Esophagus squamous epithelium (tissue), 5 donors: Measurements from ENCODE around the gene RORC. TPM values are rescaled to one million over a fixed set of nuclear protein-coding genes. Genes with fewer than 3 reads are reported as not detected.

Experiments
- DNase-seq: peaks from one replicate; lab custom pipeline; 2025; lab: John Stamatoyannopoulos, UW
- H3K27ac ChIP-seq, 4 donors: fragments of 200-600 bp; sonication (generic); one replicate each; pipeline ENCODE4 v1.5.1; 2016 to 2019; ENCODE audit warnings: mild to moderate bottlenecking in 1 of 4
- H3K27me3 ChIP-seq, 4 donors: fragments of 200-600 bp; sonication (generic); 1 replicate in 3 of 4; 2 replicates in 1 of 4; pipeline versions ENCODE4 v1.5.1 to v1.6.0; 2017 to 2021; ENCODE audit warnings: antibody characterized with exemption in 1 of 4
- H3K36me3 ChIP-seq, 3 donors: fragments of 200-600 bp; sonication (generic); one replicate each; pipeline ENCODE4 v1.5.1; 2016 to 2019
- H3K4me1 ChIP-seq, 3 donors: fragments of 200-600 bp; sonication (generic); one replicate each; pipeline ENCODE4 v1.5.1; 2017 to 2019
- H3K4me3 ChIP-seq, 4 donors: fragments of 200-600 bp; sonication (generic); 1 replicate in 3 of 4; 2 replicates in 1 of 4; pipeline ENCODE4 v1.5.1; 2016 to 2019; ENCODE audit warnings: mild to moderate bottlenecking in 2 of 4, moderate library complexity in 1 of 4
- H3K9me3 ChIP-seq, 3 donors: fragments of 200-600 bp; sonication (generic); one replicate each; pipeline ENCODE4 v1.5.1; 2016 to 2019
- POLR2A ChIP-seq, 4 donors: fragments of 450-650 bp; IDR thresholded peaks; one replicate each; pipeline ENCODE4 v1.6.1; 2017; ENCODE audit warnings: antibody characterized with exemption in 4 of 4, mild to moderate bottlenecking in 4 of 4, moderate library complexity in 3 of 4
- WGBS, 2 donors: methylation state at CpG; one replicate each; pipeline ENCODE4 v1.1.5; 2018; 5-methylcytosine and 5-hydroxymethylcytosine counted together
- intact Hi-C: fragments of 100-400 bp; cut with DNase I; formaldehyde crosslinking; loops from one replicate; pipeline ENCODE4 v1.15.0; 2022
- total RNA-seq, 4 donors: library from RNA; depleted of rRNA; stranded (reverse); fragments of >200 nt; gene quantifications; one replicate each; pipeline ENCODE4 v1.1.0, GENCODE V29; 2016
- TF ChIP-seq, protein P1 (sequence below), 6 experiments: fragments of 450-650 bp in 4 of 6; fragments of 200-600 bp in 2 of 6; sonication (generic) in 2 of 6; IDR thresholded peaks; one replicate each; pipeline ENCODE4 v1.5.1; 2016 to 2019; ENCODE audit warnings: antibody characterized with exemption in 6 of 6, mild to moderate bottlenecking in 4 of 6, moderate library complexity in 4 of 6
- donor health status: DM: yes; HTN: yes; CAD: no.

RORC gene
- total RNA-seq, 4 donors from 2014 or later = 0.75 to 11.5 (median 5.3) TPM

- intact Hi-C loops = no loop called here
- Histone ChIP-seq H3K27me3 (peaks cover 0 to 41% (median 0%) of the 10 kb centered on the region in 4 donors), H3K9me3 (no peaks in the 10 kb centered on the region), H3K36me3 (no peaks in the 10 kb centered on the region), H3K4me1 (peaks cover 12 to 47% (median 21%) of the 10 kb centered on the region in 3 donors), H3K4me3 (peak overlapping the region; percentile 32 to 69 (median 51)), H3K27ac (peak overlapping the region in 3 of 4 donors; percentile 68 to 88 (median 76))
- TF ChIP-seq POLR2A (IDR thresholded peaks at IDR 0.05) = no peak
- TF ChIP-seq, protein P1, sequence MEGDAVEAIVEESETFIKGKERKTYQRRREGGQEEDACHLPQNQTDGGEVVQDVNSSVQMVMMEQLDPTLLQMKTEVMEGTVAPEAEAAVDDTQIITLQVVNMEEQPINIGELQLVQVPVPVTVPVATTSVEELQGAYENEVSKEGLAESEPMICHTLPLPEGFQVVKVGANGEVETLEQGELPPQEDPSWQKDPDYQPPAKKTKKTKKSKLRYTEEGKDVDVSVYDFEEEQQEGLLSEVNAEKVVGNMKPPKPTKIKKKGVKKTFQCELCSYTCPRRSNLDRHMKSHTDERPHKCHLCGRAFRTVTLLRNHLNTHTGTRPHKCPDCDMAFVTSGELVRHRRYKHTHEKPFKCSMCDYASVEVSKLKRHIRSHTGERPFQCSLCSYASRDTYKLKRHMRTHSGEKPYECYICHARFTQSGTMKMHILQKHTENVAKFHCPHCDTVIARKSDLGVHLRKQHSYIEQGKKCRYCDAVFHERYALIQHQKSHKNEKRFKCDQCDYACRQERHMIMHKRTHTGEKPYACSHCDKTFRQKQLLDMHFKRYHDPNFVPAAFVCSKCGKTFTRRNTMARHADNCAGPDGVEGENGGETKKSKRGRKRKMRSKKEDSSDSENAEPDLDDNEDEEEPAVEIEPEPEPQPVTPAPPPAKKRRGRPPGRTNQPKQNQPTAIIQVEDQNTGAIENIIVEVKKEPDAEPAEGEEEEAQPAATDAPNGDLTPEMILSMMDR (IDR thresholded peaks at IDR 0.05) = no peak
- no peak for DNase-seq
- 60% methylated on average over 4 of the region's 117 CpGs; no CpG with 5 or more reads in 1 of the 2 donors for WGBS, 2 donors
Observed at GRCh38 chr1:151838222-151839081, 6.8 kb upstream of the RORC start.

- Histone ChIP-seq H3K36me3 (no peaks in the 10 kb centered on the region), H3K27ac (peak overlapping the region in 3 of 4 donors; percentile 68 to 88 (median 76)), H3K4me1 (peaks cover 12 to 53% (median 21%) of the 10 kb centered on the region in 3 donors), H3K9me3 (no peaks in the 10 kb centered on the region), H3K27me3 (peaks cover 0 to 41% (median 0%) of the 10 kb centered on the region in 4 donors), H3K4me3 (peak overlapping the region; percentile 32 to 69 (median 51))
- intact Hi-C loops = no loop called here
- DNase-seq = no peak
- TF ChIP-seq, protein P1 (IDR thresholded peaks at IDR 0.05) = no peak
- TF ChIP-seq POLR2A (IDR thresholded peaks at IDR 0.05) = no peak
- WGBS, 2 donors = 46 to 65% methylated on average over 3 to 8 of the region's 26 CpGs
Observed at GRCh38 chr1:151837884-151838221, 6.3 kb upstream of the RORC start.

DNA sequence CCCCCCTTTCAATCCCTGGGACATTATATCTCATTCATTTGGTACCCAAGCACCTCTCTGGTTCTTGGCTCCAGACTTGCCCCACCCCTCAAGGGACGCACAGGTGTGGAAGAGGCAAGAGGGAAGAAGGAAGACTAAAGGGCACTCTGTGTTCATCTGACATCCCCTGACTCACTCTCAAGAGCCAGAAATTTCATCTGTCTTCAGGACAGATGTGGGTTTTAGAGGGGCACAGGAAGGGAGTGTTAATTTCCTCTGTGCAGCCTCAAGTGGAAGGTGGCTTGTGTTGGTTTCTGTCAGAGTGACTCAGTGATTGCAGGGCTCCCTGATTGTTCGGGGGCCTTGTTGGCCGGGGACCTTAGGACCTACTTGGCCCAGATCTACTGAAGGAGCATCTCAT lies 5.6 kb upstream of the RORC start:
- Histone ChIP-seq H3K27ac (peak overlapping the region in 3 of 4 donors; percentile 29 to 88 (median 68)), H3K27me3 (peaks cover 0 to 41% (median 0%) of the 10 kb centered on the region in 4 donors), H3K4me1 (peaks cover 17 to 59% (median 26%) of the 10 kb centered on the region in 3 donors), H3K36me3 (no peaks in the 10 kb centered on the region), H3K9me3 (no peaks in the 10 kb centered on the region), H3K4me3 (no peak overlapping the region)
- 40% methylated on average over 1 of the region's 3 CpGs; no CpG with 5 or more reads in 1 of the 2 donors for WGBS, 2 donors
- intact Hi-C loops = no loop called here
- TF ChIP-seq POLR2A (IDR thresholded peaks at IDR 0.05) = no peak
- TF ChIP-seq, protein P1 (IDR thresholded peaks at IDR 0.05) = no peak
- no peak for DNase-seq

DNA sequence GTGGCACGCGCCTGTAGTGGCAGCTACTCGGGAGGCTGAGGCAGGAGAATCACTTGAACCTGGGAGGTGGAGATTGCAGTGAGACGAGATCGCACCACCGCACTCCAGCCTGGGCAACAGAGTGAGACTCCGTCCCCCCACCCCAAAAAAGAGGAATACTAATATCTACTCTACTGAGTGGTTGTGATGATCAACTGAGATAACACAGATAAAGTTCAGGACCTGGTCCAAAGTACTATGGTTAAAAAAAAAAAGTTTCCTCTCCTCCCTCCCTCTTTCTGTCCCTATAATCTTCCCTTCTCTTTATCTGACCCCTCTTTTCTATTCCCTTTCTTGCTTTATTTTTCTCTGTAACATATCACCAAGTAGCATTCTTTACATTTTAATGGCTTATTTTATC lies 4.0 kb upstream of the RORC start:
- H3K4me1 ChIP-seq = peaks cover 23 to 72% (median 34%) of the 10 kb centered on the region in 3 donors
- 93 to 100% methylated on average over 4 to 7 of the region's 7 CpGs for WGBS, 2 donors

More for the DNA sequence above, 4.0 kb upstream of the RORC start:
- peaks cover 0 to 40% (median 0%) of the 10 kb centered on the region in 4 donors for H3K27me3 ChIP-seq
- no peak for DNase-seq
- intact Hi-C loops = no loop called here
- no peaks in the 10 kb centered on the region for H3K9me3 ChIP-seq
- no peak overlapping the region for H3K4me3 ChIP-seq
- no peak for TF ChIP-seq POLR2A (IDR thresholded peaks at IDR 0.05)
- TF ChIP-seq, protein P1 (IDR thresholded peaks at IDR 0.05) = no peak
- no peaks in the 10 kb centered on the region for H3K36me3 ChIP-seq
- H3K27ac ChIP-seq = no peak overlapping the region
